ENCODE results near the gene SCT.
A peak's percentile ranks its signal among the peaks of the same experiment; 100 is the strongest.

Gene SCT

GRCh38 chr11:613369-613968 is 13.5 kb downstream of the SCT start:
- H3K4me3 Mint-ChIP-seq, result peak overlapping the region; percentile 79

GRCh38 chr11:612961-613300 is 14.1 kb downstream of the SCT start:
- Mint-ChIP-seq H3K36me3 (ENCODE audit: low read depth) (peaks cover 26% of the 10 kb centered on the region), H3K27ac (no peak overlapping the region), H3K4me1 (ENCODE audit: low read depth) (peaks cover 16% of the 10 kb centered on the region), H3K9me3 (no peaks in the 10 kb centered on the region), H3K4me3 (no peak overlapping the region), H3K27me3 (ENCODE audit: low read depth) (no peaks in the 10 kb centered on the region)
- DNase-seq (ENCODE audit: low spot score), result no peak

More at GRCh38 chr11:613369-613968, 13.5 kb downstream of the SCT start:
- Mint-ChIP-seq H3K4me1 (ENCODE audit: low read depth) (peaks cover 16% of the 10 kb centered on the region), H3K36me3 (ENCODE audit: low read depth) (peaks cover 21% of the 10 kb centered on the region), H3K27me3 (ENCODE audit: low read depth) (no peaks in the 10 kb centered on the region), H3K27ac (peak overlapping the region; percentile 82), H3K9me3 (no peaks in the 10 kb centered on the region)
- DNase-seq (ENCODE audit: low spot score), result peak; percentile 49

DNA sequence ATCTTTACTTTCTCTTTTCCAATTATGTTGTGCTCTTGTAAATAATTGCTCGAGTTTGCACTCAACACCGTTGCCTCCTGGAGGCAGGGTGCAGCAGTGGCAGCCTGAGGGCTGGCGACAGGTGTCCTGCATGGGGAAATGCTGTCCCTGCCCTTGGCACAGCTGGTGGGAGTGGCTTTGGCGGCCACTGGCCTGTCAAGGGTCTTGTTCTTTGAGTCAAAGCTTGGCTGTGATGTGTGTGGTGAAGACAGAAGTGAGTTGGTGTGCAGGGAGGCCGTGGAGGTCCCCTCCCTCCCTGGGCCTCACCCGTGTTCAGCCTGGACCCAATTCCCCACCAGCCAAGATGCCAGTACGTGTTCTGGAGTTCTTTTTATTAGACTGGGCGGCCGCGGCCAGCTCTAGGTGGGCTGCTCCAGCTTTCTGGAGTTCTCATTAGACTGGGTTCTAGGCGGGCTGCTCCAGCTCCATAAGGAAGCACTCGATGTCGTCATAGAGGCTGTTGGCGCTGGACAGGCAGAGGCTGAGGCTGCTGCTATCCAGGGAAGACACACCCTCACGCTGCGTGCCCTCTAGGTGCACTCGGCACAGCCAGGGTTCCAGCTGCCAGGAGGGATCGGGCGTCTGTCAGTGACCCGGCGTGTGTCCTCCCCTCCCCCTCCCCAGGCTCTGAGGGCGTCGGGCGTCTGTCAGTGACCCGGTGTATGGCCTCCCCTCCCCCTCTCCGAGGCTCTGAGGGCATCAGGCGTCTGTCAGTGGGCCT is 14.6 kb downstream of the SCT start:
- peak overlapping the region; percentile 54 for H3K4me3 Mint-ChIP-seq
- no peaks in the 10 kb centered on the region for H3K9me3 Mint-ChIP-seq
- no peak for DNase-seq (ENCODE audit: low spot score)
- H3K36me3 Mint-ChIP-seq (ENCODE audit: low read depth), result peaks cover 30% of the 10 kb centered on the region
- peak overlapping the region; percentile 83 for H3K27ac Mint-ChIP-seq
- no peaks in the 10 kb centered on the region for H3K27me3 Mint-ChIP-seq (ENCODE audit: low read depth)
- H3K4me1 Mint-ChIP-seq (ENCODE audit: low read depth), result peaks cover 16% of the 10 kb centered on the region

DNA sequence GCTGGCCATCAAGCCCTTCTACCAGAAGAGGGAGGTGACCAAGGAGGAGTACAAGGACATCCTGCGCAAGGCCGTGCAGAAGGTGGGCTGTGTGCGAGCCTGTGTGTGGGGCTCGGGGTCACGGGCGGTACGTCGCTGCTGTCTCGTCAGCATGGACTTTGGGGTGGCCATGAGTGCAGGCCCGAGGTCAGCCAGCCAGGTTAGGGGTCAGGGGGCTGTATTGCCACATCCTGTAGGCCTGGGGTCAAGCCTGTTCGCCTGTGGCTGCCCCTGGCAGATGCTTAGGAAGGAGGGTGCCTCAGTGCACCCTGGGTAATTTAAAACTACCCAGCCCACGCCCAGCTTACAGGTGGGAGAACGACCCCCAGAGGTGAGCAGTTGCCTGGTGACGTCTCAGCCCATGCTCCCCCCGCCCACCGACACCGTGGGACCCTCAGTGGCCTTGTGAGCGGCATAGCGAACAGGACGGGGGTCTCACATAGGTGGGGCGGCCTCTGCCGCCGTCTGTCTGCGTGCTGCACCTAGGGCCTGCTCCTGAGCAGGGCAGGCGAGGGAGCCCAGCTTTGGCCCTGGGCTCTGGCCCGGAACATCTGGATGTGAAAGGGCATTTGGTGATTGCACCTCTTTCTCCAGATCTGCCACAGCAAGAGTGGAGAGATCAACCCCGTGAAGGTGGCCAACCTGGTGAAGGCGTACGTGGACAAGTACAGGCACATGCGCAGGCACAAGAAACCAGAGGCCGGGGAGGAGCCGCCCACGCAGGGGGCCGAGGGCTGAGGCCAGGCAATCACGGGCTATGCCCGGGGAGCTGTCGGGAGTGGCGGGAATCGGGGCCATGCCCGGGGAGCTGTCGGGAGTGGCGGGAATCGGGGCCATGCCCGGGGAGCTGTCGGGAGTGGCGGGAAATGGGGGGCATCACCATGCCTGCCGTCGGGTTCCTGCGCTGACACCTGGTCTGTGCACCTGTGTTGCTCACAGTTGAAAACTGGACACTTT is 15.7 kb downstream of the SCT start:
- no peak for DNase-seq (ENCODE audit: low spot score)
- H3K4me1 Mint-ChIP-seq (ENCODE audit: low read depth), result peaks cover 13% of the 10 kb centered on the region
- H3K4me3 Mint-ChIP-seq, result no peak overlapping the region
- peak overlapping the region; percentile 49 for H3K27ac Mint-ChIP-seq
- H3K36me3 Mint-ChIP-seq (ENCODE audit: low read depth), result peaks cover 39% of the 10 kb centered on the region
- no peaks in the 10 kb centered on the region for H3K27me3 Mint-ChIP-seq (ENCODE audit: low read depth)
- H3K9me3 Mint-ChIP-seq, result no peaks in the 10 kb centered on the region

DNA sequence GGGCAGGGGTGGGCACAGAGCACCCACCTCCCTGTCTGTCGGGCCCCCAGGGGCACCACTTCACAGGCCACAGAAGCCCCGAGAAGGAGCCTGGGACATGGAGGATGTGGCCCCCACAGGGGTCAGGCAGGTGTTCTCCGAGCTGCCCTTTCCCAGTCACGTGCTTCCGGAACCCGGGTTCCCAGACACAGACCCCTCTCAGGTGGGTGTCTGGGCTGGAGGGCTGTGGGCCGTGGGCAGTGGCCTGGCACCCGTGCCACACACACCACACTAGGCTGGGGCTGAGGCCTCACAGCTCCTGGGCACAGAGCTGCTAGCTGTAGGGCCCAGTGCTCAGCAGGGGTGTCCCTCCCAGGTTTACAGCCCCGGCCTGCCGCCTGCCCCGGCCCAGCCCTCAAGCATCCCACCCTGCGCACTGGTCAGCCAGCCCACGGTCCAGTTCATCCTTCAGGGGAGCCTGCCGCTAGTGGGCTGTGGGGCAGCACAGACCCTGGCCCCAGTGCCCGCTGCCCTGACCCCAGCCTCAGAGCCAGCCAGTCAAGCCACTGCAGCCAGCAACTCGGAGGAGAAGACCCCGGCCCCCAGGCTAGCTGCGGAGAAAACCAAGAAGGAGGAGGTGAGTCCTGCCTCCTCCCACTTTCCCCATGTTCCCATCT is 16.7 kb downstream of the SCT start:
- Mint-ChIP-seq H3K36me3 (ENCODE audit: low read depth) (peaks cover 38% of the 10 kb centered on the region), H3K4me3 (no peak overlapping the region), H3K27me3 (ENCODE audit: low read depth) (no peaks in the 10 kb centered on the region), H3K27ac (no peak overlapping the region), H3K4me1 (ENCODE audit: low read depth) (peaks cover 9% of the 10 kb centered on the region), H3K9me3 (no peaks in the 10 kb centered on the region)
- no peak for DNase-seq (ENCODE audit: low spot score)

- H3K9me3 Mint-ChIP-seq, result no peaks in the 10 kb centered on the region
- no peak overlapping the region for H3K27ac Mint-ChIP-seq
- H3K4me1 Mint-ChIP-seq (ENCODE audit: low read depth), result peaks cover 7% of the 10 kb centered on the region
- peaks cover 42% of the 10 kb centered on the region for H3K36me3 Mint-ChIP-seq (ENCODE audit: low read depth)
- no peaks in the 10 kb centered on the region for H3K27me3 Mint-ChIP-seq (ENCODE audit: low read depth)
- H3K4me3 Mint-ChIP-seq, result no peak overlapping the region
- DNase-seq (ENCODE audit: low spot score), result no peak
Measured at GRCh38 chr11:609341-609811, 17.6 kb downstream of the SCT start.

DNA sequence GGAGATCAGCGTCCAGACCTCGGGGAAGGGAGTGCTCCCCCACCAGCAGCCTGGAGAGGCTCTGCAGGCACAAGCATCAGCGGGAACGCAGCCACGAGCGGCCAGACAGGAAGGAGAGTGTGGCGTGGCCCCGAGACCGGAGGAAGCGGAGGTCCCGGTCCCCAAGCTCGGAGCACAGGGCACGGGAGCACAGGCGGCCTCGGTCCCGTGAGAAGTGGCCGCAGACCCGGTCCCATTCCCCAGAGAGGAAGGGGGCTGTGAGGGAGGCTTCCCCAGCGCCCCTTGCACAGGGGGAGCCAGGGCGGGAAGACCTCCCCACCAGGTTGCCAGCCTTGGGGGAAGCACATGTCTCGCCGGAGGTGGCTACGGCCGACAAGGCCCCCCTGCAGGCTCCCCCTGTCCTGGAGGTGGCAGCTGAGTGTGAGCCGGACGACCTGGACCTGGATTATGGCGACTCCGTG is 18.2 kb downstream of the SCT start:
- no peaks in the 10 kb centered on the region for H3K9me3 Mint-ChIP-seq
- peaks cover 2% of the 10 kb centered on the region for H3K4me1 Mint-ChIP-seq (ENCODE audit: low read depth)
- no peak for DNase-seq (ENCODE audit: low spot score)
- H3K4me3 Mint-ChIP-seq, result no peak overlapping the region
- peak overlapping the region; percentile 43 for H3K27ac Mint-ChIP-seq
- peaks cover 44% of the 10 kb centered on the region for H3K36me3 Mint-ChIP-seq (ENCODE audit: low read depth)
- no peaks in the 10 kb centered on the region for H3K27me3 Mint-ChIP-seq (ENCODE audit: low read depth)

- no peak for DNase-seq (ENCODE audit: low spot score)
- H3K4me3 Mint-ChIP-seq, result no peak overlapping the region
- H3K27me3 Mint-ChIP-seq (ENCODE audit: low read depth), result no peaks in the 10 kb centered on the region
- H3K9me3 Mint-ChIP-seq, result no peaks in the 10 kb centered on the region
- H3K36me3 Mint-ChIP-seq (ENCODE audit: low read depth), result peaks cover 47% of the 10 kb centered on the region
- H3K27ac Mint-ChIP-seq, result no peak overlapping the region
- H3K4me1 Mint-ChIP-seq (ENCODE audit: low read depth), result peaks cover 2% of the 10 kb centered on the region
Measured at GRCh38 chr11:607971-608659, 18.9 kb downstream of the SCT start.

- Mint-ChIP-seq H3K4me1 (ENCODE audit: low read depth) (peaks cover 2% of the 10 kb centered on the region), H3K4me3 (no peak overlapping the region), H3K27me3 (ENCODE audit: low read depth) (no peaks in the 10 kb centered on the region), H3K9me3 (no peaks in the 10 kb centered on the region), H3K27ac (no peak overlapping the region), H3K36me3 (ENCODE audit: low read depth) (peaks cover 46% of the 10 kb centered on the region)
- DNase-seq (ENCODE audit: low spot score), result no peak
Measured at GRCh38 chr11:607020-607780, 19.8 kb downstream of the SCT start.

DNA sequence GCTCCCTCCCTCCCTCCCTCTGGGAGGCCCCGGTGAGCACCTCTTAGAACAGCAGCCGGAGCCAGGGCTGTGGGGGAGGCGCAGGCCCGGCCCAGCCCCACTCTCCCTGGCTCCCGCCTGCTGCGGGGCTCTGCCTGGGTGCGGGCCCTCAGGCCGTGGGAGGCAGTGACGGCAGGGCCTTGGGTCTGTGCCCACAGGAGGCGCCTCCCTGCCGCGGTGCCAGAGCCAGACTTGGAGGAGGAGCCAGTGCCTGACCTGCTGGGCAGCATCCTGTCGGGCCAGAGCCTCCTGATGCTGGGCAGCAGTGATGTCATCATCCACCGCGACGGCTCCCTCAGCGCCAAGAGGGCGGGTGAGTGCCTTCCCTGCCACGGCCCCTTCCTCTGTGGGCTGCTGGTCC is 20.7 kb downstream of the SCT start:
- Mint-ChIP-seq H3K36me3 (ENCODE audit: low read depth) (peaks cover 52% of the 10 kb centered on the region), H3K4me1 (ENCODE audit: low read depth) (no peaks in the 10 kb centered on the region), H3K4me3 (no peak overlapping the region), H3K27me3 (ENCODE audit: low read depth) (no peaks in the 10 kb centered on the region), H3K27ac (no peak overlapping the region), H3K9me3 (no peaks in the 10 kb centered on the region)
- no peak for DNase-seq (ENCODE audit: low spot score)

- Mint-ChIP-seq H3K27ac (no peak overlapping the region), H3K4me3 (no peak overlapping the region), H3K4me1 (ENCODE audit: low read depth) (no peaks in the 10 kb centered on the region), H3K36me3 (ENCODE audit: low read depth) (peaks cover 50% of the 10 kb centered on the region), H3K27me3 (ENCODE audit: low read depth) (no peaks in the 10 kb centered on the region), H3K9me3 (no peaks in the 10 kb centered on the region)
- DNase-seq (ENCODE audit: low spot score), result no peak
Measured at GRCh38 chr11:605286-606129, 21.5 kb downstream of the SCT start.

DNA sequence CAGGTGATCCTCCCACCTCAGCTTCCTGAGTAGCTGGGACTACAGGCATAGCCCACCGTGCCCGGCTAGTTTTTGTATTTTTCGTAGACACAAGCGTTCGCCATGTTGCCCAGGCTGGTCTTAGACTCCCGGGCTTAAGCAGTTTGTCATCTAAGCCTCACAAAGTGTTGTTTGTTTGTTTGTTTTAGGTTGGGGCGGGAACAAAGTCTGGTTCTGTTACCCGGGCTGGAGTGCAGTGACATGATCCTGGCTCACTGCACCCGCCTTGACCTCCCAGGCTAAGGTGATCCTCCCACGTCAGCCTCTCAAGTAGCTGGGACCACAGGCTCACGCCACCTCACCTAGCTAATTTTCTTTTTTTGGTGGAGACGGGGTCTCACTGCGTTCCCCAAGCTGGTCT is 23.8 kb downstream of the SCT start:
- no peak for DNase-seq (ENCODE audit: low spot score)
- peaks cover 51% of the 10 kb centered on the region for H3K36me3 Mint-ChIP-seq (ENCODE audit: low read depth)
- no peaks in the 10 kb centered on the region for H3K9me3 Mint-ChIP-seq
- no peak overlapping the region for H3K27ac Mint-ChIP-seq
- no peaks in the 10 kb centered on the region for H3K27me3 Mint-ChIP-seq (ENCODE audit: low read depth)
- H3K4me1 Mint-ChIP-seq (ENCODE audit: low read depth), result no peaks in the 10 kb centered on the region
- H3K4me3 Mint-ChIP-seq, result no peak overlapping the region

All from T-helper 2 cell treated with Interferon-gamma antibody and Interleukin-4, amounts not matched to agents 5 μg/mL and 100 μg/mL, for 36 hours (primary cell).